Left ventricle myocardium inferior (tissue), 1 donor: ENCODE data around the gene PRM3. TPM values are rescaled to one million over a fixed set of nuclear protein-coding genes. Genes with fewer than 3 reads are reported as not detected.
A peak's percentile ranks its signal among the peaks of the same experiment; 100 is the strongest.

Experiments
- DNase-seq: peaks from one replicate; pipeline ENCODE4 v3.0.0-alpha.2; 2020
- H3K27ac ChIP-seq: fragments of 200-600 bp; replicated peaks from 2 replicates; pipeline ENCODE4 v1.8.0; 2021
- H3K27me3 ChIP-seq: fragments of 200-600 bp; 2 replicates; pipeline ENCODE4 v1.8.0; 2021; ENCODE audit warnings: low read depth
- H3K36me3 ChIP-seq: fragments of 200-600 bp; 2 replicates; pipeline ENCODE4 v1.8.0; 2021
- H3K4me1 ChIP-seq: fragments of 200-600 bp; 2 replicates; pipeline ENCODE4 v1.8.0; 2021
- H3K4me3 ChIP-seq: fragments of 200-600 bp; 2 replicates; pipeline ENCODE4 v1.8.0; 2021; ENCODE audit warnings: mild to moderate bottlenecking, moderate library complexity
- H3K9me3 ChIP-seq: fragments of 200-600 bp; replicated peaks from 2 replicates; pipeline ENCODE4 v1.8.0; 2021
- intact Hi-C: fragments of 100-400 bp; cut with micrococcal nuclease; formaldehyde crosslinking; loops from one replicate; pipeline ENCODE4 v1.11.0; 2022
- total RNA-seq: library from RNA; stranded (reverse); fragmentation: NEBNext Ultra II Directional; extraction: Animal tissue kit (Norgen Biotek cat#: 25700); gene quantifications from one replicate; pipeline ENCODE4 v1.2.1, GENCODE V29; 2021
- TF ChIP-seq, protein P1 (sequence below): fragments of 200-600 bp; IDR thresholded peaks from 2 replicates; pipeline ENCODE4 v1.8.0; 2021; ENCODE audit warnings: antibody characterized with exemption, mild to moderate bottlenecking, borderline replicate concordance
- donor health status: DM: no; HTN: yes; CAD: no; lungs with severe emphysema.

Gene PRM3
- total RNA-seq, 1 donor from 2014 or later, result not detected

DNA sequence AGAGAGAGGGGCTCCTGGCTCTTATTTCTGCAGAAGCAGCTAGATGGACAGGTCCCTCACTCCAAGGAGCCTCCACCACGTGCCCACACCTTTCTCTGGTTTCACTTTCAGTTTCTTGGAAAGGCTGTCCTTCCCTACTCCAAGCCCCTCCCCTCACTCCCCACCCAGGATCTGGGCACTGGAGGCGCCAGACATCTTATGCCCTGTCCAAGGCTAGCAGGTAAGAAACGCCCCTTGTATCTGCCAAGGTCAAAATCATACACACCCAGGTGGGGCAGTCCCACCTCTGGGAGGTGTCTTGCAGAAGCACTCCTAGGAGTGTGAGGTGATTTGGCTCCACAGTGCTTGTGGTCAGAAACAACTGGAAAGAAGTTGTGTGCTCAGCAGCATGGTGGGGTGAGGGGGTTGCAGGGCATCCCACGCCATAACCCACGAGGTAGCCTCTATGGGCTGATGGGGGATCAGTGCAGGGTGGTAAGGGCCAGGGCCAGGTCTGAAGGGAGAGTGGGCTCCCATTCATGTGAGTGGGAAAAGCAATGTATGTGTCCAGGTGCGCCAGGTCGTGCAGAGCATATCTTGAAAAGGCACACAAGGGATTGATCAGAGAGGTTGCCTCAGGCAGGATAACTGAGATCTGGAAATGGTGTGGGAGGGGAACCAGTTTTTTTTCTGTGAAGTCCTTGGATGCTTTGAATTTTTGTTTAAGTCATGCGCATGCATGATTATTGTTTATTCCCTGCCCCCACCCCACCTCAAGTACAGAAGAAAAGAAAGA is 39.5 kb upstream of the PRM3 start:
- no peaks in the 10 kb centered on the region for H3K36me3 ChIP-seq
- H3K9me3 ChIP-seq, result no peaks in the 10 kb centered on the region
- peaks cover 6% of the 10 kb centered on the region for H3K4me1 ChIP-seq
- no peak overlapping the region for H3K4me3 ChIP-seq
- H3K27me3 ChIP-seq, result no peaks in the 10 kb centered on the region
- intact Hi-C loops, result no loop called here
- no peak for DNase-seq
- H3K27ac ChIP-seq, result no peak overlapping the region
- TF ChIP-seq, protein P1, sequence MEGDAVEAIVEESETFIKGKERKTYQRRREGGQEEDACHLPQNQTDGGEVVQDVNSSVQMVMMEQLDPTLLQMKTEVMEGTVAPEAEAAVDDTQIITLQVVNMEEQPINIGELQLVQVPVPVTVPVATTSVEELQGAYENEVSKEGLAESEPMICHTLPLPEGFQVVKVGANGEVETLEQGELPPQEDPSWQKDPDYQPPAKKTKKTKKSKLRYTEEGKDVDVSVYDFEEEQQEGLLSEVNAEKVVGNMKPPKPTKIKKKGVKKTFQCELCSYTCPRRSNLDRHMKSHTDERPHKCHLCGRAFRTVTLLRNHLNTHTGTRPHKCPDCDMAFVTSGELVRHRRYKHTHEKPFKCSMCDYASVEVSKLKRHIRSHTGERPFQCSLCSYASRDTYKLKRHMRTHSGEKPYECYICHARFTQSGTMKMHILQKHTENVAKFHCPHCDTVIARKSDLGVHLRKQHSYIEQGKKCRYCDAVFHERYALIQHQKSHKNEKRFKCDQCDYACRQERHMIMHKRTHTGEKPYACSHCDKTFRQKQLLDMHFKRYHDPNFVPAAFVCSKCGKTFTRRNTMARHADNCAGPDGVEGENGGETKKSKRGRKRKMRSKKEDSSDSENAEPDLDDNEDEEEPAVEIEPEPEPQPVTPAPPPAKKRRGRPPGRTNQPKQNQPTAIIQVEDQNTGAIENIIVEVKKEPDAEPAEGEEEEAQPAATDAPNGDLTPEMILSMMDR, result no peak

DNA sequence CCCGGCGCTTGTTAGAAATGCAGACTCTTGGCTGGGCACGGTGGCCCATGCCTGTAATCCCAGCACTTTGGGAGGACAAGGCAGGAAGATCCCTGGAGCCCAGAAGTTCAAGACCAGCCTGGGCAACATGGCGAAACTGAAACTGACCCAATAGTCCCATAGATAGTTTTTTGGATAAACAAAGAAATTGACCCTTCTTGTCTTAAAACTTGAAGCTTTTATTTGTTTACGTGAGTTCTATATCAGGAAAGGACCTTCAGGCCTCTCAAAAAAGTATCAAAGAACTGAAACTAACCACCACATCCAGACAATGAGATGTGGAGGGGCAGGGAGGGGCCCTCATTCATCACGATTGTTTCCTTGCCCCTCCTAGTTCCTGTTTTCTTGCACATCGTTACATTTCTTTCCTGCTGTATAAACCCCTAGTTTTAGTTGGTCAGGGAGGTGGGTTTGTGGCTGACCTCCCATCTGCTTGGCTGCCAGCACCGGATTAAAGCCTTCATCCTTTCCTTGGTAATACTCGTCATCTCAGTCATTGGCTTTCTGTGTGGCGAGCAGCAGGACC is 37.6 kb upstream of the PRM3 start:
- Histone ChIP-seq H3K36me3 (no peaks in the 10 kb centered on the region), H3K9me3 (no peaks in the 10 kb centered on the region), H3K4me3 (no peak overlapping the region), H3K27me3 (no peaks in the 10 kb centered on the region), H3K27ac (peak overlapping the region; percentile 67), H3K4me1 (peaks cover 6% of the 10 kb centered on the region)
- TF ChIP-seq, protein P1, result no peak
- no peak for DNase-seq
- intact Hi-C loops, result no loop called here

DNA sequence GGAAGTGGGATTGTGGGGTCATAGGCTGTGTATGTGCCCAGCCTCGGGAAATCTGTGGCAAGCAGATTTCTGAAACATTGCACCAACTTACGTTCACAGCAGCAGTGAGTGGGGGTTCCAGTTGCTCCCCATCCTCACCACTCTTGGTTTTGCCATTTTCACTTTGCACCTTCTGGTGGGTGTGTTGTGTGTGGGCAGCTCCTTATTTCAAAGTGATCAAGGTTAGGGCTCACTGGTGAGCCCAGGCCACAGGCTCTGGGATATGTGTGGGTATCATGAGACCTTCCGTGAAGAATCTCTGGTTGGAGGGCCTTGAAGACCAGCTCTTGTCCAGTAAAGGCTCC is 37.2 kb upstream of the PRM3 start:
- TF ChIP-seq, protein P1, result no peak
- no peaks in the 10 kb centered on the region for H3K27me3 ChIP-seq
- intact Hi-C loops, result no loop called here
- peak overlapping the region; percentile 67 for H3K27ac ChIP-seq
- no peak overlapping the region for H3K4me3 ChIP-seq
- DNase-seq, result no peak
- peaks cover 6% of the 10 kb centered on the region for H3K4me1 ChIP-seq
- H3K36me3 ChIP-seq, result no peaks in the 10 kb centered on the region
- no peaks in the 10 kb centered on the region for H3K9me3 ChIP-seq

DNA sequence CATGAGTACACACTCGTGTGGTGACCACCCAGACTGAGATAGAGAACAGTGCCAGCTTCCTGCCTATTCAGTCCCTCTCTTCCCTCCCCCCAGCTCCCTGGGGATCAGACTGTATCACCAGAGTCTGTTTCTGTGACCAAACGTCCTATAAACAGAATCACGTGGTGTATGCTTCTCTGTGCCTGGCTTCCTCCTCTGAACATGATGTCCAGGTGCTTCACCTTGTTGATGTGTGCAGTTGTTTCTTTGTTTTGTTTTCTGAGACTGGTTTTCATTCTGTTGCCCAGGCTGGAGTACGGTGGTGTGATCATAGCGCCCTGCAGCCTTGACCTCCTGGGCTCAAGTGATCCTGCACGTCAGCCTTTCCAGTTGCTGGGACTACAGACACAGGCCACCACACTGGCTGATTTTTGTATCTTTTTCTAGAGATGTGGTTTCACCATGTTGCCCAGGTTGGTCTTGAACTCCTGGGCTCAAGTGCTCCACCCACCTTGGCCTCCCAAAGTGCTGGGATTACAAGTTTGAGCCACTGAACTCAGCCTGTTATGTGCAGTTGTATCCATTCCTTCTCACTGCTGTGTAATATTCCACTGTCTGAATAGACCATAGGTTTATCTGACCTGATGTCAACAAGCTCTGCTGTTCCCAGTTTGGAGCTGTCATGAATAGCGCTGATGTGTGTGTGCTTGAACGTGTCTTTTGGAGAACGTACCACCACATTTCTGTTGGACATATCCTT is 36.6 kb upstream of the PRM3 start:
- Histone ChIP-seq H3K9me3 (no peaks in the 10 kb centered on the region), H3K36me3 (no peaks in the 10 kb centered on the region), H3K4me3 (no peak overlapping the region), H3K27me3 (no peaks in the 10 kb centered on the region), H3K27ac (no peak overlapping the region), H3K4me1 (peaks cover 6% of the 10 kb centered on the region)
- intact Hi-C loops, result no loop called here
- TF ChIP-seq, protein P1, result no peak
- no peak for DNase-seq

DNA sequence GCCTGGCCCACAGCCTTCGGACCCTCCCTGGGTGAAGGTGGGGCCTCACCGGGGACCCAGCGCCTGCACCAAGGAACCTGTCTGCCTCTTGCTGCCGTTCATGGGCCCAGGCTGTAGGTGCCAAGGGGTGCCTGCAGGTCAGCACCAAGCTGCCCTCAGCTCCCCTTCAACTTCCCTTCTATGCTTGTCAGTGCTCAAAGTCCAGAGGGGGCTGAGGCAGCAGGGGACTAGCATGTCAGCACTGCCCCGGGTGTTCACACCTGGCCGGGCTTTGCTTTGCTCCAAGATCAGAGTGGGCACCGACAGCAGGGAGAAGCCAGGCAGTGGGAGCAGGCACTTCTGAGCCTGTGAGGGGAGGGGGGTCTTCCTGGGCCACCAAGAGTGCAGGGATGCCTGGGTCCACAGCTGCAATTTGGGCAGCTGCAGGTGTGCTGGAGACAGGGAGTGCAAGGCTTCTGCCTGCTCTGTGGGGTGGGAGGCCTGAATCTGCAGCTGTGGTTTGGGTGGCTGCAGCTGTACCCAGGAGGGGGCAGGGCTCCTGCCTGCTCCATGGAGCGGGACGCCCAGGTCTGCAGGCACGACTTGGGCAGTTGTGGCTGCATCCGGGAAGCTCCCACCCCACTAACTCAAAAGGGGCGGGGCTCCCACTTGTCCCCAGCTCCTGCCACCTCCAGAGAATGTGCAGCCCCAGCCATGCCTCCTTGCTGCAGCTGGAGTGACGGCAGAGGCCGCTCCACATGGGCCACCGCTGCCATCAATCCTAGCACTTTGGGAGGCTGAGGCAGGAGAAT is 35.3 kb upstream of the PRM3 start:
- Histone ChIP-seq H3K4me3 (no peak overlapping the region), H3K36me3 (no peaks in the 10 kb centered on the region), H3K9me3 (no peaks in the 10 kb centered on the region), H3K4me1 (peaks cover 7% of the 10 kb centered on the region), H3K27me3 (no peaks in the 10 kb centered on the region), H3K27ac (no peak overlapping the region)
- intact Hi-C loops, result no loop called here
- TF ChIP-seq, protein P1, result no peak
- DNase-seq, result no peak
